Anterior cingulate cortex (tissue), 58 donors: ENCODE results near the gene COL4A5.
"Not testable (repeated sequence)": the region's sequence is repeated elsewhere in the genome, so short reads cannot be mapped to it uniquely, and the experiment has no call there.

ENCODE experiments used
- DNase-seq, 58 donors: peaks; one replicate each; lab custom pipeline; 2025; lab: John Stamatoyannopoulos, UW

Gene COL4A5

GRCh38 chrX:108447303-108447702 is 7.7 kb downstream of the COL4A5 start:
- no peak for DNase-seq

- no peak for DNase-seq
These were observed 14.2 kb downstream of the COL4A5 start for GRCh38 chrX:108453841-108454240.

- no peak for DNase-seq
These were observed 17.4 kb downstream of the COL4A5 start for GRCh38 chrX:108456971-108457477.

- DNase-seq: no peak
These were observed 25.0 kb downstream of the COL4A5 start for GRCh38 chrX:108464604-108465003.

GRCh38 chrX:108468486-108468885 is 28.8 kb downstream of the COL4A5 start:
- no peak for DNase-seq

GRCh38 chrX:108473979-108474378 is 34.3 kb downstream of the COL4A5 start:
- no peak for DNase-seq

GRCh38 chrX:108481528-108481927 is 41.9 kb downstream of the COL4A5 start:
- DNase-seq: not testable (repeated sequence)

GRCh38 chrX:108484251-108484650 is 44.6 kb downstream of the COL4A5 start:
- DNase-seq: no peak

- no peak for DNase-seq
These were observed 46.3 kb downstream of the COL4A5 start for GRCh38 chrX:108485960-108486359.

- DNase-seq: no peak
These were observed 54.9 kb downstream of the COL4A5 start for GRCh38 chrX:108494406-108495090.

- no peak for DNase-seq
These were observed 72.1 kb downstream of the COL4A5 start for GRCh38 chrX:108511721-108512120.

GRCh38 chrX:108516184-108516583 is 76.5 kb downstream of the COL4A5 start:
- DNase-seq: no peak

- DNase-seq: no peak
These were observed 88.1 kb downstream of the COL4A5 start for GRCh38 chrX:108527724-108528123.

- DNase-seq: peak in 1 of 58 donors; percentile 0
These were observed 97.4 kb downstream of the COL4A5 start for GRCh38 chrX:108537005-108537404.

GRCh38 chrX:108541286-108541685 is 101.6 kb downstream of the COL4A5 start:
- no peak for DNase-seq

GRCh38 chrX:108557580-108557979 is 117.9 kb downstream of the COL4A5 start:
- no peak for DNase-seq

GRCh38 chrX:108558217-108558616 is 118.6 kb downstream of the COL4A5 start:
- no peak for DNase-seq

- no peak for DNase-seq
These were observed 133.5 kb downstream of the COL4A5 start for GRCh38 chrX:108573136-108573535.

GRCh38 chrX:108582151-108582550 is 142.5 kb downstream of the COL4A5 start:
- peak in 43 of 58 donors; percentile 0 to 88 (median 21) for DNase-seq

GRCh38 chrX:108584617-108585211 is 145.1 kb downstream of the COL4A5 start:
- peak in 21 of 58 donors; percentile 0 to 55 (median 8) for DNase-seq

- no peak for DNase-seq
These were observed 150.9 kb downstream of the COL4A5 start for GRCh38 chrX:108590496-108590895.

- no peak for DNase-seq
These were observed 161.6 kb downstream of the COL4A5 start for GRCh38 chrX:108601276-108601675.
